HG03039 (cell line): ENCODE data around the gene MTFP1.
A peak's percentile ranks its signal among the peaks of the same experiment; 100 is the strongest.
"Not testable (repeated sequence)": the region's sequence is repeated elsewhere in the genome, so short reads cannot be mapped to it uniquely, and the experiment has no call there.

Experiments used
- ATAC-seq: cut with Tn5 transposase; IDR thresholded peaks from one replicate; pipeline ENCODE4 v1.9.1; 2021; ENCODE audit warnings: mild to moderate bottlenecking, moderate library complexity; ENCODE audit not compliant: unreplicated experiment

Gene MTFP1

DNA sequence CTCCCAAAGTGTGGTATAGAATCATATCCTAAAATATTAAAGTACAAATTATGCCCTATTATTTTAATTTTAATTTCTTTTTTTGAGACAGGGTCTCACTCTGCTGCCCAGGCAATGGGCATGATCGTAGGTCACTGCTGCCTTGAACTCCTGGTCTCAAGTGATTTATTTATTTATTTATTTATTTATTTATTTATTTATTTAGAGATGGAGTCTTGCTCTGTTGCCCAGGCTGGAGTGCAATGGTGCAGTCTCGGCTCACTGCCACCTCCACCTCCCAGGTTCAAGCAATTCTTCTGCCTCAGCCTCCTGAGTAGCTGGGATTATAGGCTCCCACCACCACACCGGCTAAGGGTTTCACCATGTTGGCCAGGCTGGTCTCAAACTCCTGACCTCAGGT, 24.5 kb upstream of the MTFP1 start:
- not testable (repeated sequence) for ATAC-seq

DNA sequence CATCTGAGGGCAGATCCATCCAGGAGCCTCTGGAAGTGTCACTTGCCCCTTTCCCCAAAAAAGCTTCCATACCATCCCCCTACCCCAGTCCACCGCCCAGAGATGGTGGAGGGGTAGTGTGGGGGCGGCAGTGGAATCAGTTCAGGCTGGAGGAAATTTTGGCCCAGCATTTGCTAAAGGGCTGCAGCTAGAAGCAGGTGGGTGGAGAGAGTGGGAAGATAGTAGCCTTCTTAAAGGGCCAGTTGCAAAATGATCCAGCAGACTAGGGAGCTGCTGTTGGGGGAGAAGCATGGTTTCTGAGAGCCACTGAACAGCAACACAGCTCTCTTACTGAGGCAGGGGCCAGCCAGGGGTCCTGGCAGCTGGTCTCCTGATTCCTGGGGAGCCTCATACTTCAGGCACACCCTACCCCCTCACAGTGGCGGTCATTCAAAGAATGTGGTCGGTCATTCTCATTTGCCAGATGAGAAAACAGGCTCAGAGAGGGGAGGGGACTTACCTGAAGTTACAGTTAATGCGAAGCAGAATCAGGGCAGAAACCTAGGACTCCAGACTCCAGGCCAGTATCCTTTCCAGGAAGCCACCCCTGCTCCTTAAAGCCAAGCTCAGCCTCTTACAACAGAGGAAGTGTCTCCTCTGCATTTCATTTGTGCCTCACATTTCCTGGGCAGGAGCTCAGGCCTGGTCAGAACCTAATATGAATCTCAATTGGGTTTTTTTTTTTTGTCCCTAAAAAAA, 23.4 kb upstream of the MTFP1 start:
- ATAC-seq = no peak

DNA sequence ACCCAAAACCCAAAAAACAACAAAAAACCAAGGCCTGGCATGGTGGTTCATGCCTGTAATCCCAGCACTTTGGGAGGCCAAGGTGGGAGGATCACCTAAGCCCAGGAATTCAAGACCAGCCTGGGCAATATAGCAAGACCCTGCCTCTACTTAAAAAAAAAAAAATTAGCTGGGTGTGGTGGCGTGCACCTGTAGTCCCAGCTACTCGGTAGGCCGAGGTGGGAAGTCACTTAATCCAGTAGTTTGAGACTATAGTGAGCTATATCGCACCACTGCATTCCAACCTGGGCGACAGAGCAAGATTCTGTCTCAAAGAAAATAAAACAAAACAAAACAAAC, 22.8 kb upstream of the MTFP1 start:
- ATAC-seq = not testable (repeated sequence)

DNA sequence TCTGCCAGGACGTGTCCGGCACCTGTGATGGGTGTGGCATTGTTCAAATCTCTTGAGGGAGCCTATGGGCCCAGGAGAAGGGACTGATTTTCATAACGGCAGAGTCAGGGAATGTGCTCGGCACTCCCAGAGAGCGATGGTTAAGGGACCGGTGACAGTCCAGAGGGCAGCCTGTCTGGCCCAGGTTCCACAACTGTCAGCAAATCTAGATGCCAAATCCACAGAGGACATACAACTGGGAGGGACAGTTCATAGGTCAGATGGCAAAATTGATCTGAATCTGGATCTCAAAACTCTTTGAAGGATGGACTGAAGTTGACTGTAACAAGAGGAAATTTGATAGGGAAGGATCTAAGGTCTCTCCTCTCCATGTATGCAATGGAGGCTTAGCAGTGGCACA, 21.3 kb upstream of the MTFP1 start:
- ATAC-seq = no peak

DNA sequence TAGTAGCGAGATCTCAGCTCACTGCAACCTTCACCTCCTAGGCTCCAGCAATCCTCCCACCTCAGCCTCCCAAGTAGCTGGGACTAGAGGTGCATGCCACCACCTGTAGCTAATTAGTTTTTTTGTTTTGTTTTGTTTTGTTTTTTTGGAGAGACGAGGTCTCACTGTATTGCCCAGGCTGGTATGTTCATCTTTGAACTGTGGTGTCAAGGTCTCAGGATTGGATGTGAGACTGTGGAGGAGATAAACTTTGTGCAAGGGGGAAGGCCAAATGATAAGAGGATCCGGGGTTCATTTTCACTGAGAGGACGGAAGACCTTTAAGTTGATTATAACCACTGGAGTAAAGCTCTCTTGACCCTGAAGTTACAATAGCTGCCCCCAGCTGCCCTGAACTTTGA, 19.8 kb upstream of the MTFP1 start:
- ATAC-seq = no peak

DNA sequence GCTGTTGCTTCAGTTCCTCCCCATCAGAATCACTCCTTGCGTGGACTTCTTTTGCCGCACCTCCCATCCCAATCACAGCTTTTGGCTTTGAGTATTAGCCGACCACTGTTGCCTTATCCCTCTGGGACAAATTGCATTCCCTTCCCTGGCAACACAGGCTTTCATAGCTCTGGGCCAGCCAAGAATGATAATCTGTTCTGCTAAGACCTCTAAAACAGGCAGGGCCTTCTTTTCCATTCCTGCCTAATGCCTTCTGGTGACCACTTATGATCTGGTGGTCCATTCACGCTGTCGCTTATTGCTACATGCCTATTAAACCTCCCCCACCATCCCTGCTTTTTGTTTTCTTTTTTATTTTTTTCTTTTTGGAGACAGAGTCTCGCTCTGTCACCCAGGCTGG, 19.2 kb upstream of the MTFP1 start:
- no peak for ATAC-seq

DNA sequence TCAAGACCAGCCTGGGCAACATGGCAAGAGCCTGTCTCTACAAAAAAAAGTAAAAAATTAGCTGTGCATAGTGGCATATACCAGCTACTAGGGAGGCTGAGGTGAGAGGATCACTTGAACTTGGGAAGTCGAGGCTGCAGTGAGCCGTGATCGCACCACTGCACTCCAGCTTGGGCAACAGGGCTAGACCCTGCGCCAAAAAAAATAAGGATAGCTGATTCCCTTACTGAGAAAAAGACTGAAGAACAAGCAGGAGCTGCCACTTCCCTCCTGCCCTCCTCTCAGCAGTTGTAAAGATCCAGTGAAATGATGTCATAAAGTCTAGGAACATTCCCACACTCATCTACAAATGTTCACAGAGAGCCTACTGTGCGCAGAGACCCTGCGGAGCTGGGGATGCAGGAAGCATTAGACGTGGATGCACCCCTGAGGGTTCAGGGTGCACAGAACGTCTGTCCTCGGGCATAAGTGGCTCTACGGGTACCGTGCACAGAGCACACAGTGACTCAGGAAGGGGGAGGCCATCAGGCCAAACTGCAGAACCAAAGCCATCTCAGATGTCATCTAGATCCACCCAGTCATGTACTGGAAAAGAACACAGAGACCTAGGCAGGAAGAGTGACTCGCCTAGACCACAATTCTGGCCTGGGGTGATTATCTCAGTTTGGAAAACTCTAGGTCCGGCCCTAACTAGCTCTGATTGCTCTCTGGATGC, 17.0 kb upstream of the MTFP1 start:
- no peak for ATAC-seq

DNA sequence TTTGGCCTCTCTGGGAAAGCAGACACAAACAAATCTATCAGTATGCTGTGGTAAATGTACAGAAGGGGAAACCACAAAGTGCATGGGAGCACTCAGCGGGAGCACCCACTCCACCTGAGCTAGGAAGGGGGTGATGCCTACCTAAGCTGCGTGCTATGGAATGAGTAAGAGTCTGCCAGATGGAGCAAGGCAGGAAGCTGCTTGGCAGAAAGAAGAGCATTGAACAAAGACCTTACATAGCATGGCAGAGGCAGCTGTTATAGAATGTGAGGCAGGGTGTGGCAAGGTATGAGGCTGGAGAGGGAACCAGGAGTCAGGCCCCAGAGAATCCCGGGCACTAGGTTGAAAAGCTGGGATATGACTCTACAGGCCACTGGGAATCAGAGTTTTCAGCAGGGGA, 13.8 kb upstream of the MTFP1 start:
- ATAC-seq = no peak

DNA sequence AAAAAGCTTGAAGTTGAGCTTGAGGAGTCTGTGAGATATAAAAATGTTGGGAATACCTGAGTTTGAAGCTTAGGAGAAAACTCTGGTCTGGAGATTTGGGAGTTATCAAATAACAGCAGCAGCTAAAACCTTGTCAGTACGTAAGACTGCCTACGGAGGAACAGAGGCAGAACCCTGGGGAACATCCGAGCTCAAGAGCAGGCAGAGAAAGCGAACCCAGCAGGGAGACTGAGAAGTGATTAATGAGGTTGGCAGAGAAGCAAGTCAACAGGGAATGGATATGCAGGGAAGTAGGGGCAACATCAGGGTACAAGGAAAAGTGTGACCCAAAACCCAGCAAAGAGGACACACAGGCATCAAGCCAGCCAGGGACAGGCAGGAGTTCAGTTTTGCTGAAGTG, 12.6 kb upstream of the MTFP1 start:
- ATAC-seq = no peak

DNA sequence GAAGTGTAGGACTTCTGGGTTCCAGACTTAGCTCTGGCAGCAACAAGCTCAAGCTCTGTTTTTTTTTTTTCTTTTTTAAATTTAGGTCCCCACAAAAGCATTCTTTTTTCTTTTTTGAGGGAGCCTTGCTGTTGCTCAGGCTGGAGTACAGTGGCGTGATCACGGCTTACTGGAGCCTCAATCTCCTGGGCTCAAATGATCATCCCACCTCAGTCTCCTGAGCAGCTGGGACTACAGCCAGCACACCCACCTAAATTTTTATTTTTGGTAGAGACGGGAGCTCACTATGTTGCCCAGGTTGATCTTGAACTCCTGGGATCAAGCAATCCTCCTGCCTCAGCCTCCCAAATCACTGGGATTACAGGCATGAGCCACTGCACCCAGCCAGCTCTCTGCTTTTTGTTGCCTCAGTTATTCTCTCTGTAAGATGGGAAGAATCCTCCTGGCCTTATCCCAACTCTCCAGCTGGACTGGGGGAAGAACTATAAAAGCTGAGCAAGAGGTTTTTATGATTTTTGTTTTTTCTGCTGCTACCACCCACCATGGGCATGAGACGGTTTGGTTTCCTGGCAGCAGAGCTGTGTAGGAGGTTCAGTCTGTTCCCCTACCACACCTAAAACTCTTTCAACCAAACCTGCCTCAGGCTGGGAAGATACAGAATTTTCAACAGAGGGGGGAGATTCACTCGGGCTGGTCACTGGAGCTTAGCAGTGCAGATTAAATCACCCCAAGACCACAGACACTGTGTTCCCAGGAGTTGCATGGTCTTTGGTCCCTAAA, 11.6 kb upstream of the MTFP1 start:
- ATAC-seq = no peak

DNA sequence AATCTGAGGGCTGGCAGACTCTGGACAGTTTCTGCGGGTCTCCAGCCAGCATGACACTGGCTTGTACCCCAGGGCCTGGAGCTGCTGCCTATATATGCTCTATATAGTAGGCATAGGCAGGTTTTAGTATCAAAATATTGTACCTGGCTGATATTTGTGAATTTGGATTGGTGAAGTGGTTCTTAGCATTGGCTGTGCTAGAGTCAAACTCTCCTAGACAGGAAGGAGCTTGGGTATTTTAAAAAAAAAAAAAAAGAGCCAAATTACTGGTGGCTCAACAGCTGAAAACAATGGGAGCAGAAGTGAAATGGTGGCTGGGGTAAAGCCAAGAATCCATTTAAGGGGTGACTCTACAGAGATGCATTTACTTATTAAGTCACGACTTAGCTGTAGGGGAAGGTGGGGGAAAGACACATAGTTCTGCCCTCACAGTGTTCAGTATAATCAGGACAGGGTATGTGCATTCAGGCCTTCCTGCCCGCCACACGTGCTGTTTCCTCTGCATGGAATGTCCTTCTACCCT, 11.0 kb upstream of the MTFP1 start:
- ATAC-seq = no peak

DNA sequence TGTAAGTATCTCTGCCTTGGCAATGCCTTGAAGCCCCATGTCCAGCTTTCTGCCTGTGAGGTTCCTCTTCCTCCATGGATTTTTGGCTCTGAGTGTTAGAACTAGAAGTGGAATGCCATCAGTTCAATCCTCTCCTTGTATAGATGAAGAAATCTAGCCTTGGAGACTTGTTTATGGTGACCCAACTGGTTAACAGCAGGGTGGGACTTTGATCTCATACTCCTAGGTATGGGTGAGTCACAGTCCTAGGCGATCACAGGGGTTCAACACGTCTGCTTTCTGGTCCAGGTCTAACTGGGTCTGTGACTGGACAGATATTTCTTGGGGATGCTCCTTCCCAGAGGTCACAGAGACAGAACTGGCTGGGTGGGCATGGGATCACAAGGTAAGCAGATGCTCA, 9.2 kb upstream of the MTFP1 start:
- no peak for ATAC-seq

DNA sequence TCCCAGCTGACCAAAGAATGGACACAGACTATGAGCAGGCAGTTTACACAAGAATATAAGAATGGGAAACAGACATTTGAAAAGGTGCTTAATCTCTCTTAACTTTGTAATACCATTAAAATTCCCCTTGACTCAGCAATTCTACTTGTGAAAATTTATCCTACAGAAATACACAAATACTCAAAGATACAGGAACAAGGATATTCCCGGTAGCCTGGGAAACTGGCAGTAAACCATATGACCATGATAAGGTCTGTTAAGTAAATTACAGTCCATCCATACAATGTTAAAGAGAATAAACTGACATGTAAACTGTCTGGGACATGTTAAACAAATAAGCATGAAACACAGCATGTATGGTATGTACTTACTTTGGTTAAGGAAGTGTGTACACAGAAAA, 8.7 kb upstream of the MTFP1 start:
- no peak for ATAC-seq

DNA sequence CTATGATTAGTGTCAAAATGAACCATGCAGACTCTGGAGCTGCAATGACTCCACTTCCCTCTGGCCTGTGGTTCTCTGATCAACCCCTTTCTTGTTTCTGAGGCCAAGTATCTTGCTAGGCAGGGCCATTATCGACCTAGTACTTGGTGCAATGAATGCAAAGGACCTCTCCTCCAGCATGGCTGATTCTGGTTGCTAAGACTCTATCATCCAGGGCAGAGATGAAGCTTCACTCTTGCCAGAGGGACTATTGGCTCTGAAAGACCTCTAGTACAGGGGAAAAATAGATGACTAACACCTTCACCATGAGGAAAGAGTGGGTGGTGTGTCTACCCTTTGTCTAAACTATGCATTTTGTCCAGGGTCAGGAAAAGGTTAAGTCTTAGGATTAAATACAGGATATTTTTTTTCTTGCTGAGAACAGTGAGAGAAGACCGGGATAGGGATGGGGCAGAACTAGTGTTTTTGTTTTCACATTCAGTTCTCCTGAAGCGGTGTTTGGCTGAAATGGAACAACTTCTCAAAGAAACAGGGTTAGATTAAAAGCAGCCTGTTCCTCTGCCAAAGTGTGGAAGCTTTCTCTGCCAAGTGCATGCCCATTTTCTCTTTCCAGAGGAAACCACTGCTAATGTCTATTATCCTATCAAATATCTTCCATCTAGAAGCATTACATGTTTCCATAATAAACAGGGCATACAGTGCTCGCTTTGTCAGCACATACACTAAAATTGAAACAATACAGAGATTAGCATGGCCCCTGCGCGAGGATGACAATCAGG, 5.0 kb upstream of the MTFP1 start:
- ATAC-seq = no peak

DNA sequence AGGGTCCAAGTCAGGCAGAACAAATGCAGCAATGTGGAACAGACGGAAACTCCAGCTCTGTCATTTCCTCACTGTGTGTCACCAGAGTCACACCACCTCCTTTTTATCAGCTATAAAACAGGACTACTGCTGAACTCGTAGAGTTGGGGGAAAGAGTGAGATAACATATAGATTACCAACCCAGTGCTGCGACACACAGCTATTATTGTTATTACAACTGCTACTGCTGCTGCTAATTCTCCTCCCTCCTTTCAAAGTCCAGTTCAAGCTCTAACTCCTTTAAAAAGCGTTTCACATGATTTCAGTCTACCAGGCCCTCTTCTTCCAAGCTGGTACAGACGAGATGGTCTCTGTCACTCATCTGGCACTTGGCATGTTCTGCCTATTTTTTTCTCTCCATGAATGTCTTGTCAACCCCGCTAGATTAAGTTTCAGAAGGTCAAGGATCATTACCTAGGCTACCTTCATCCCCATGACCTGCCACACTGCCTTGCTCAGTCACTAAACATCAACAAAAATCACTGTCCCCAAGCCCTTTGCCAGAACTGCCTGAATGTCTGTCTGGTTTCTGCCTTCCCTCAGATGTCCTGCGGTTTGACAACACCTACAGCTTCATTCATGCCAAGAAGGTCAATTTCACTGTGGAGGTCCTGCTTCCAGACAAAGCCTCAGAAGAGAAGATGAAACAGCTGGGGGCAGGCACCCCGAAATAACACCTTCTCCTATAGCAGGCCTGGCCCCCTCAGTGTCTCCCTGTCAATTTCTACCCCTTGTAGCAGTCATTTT, 3.7 kb upstream of the MTFP1 start:
- no peak for ATAC-seq

DNA sequence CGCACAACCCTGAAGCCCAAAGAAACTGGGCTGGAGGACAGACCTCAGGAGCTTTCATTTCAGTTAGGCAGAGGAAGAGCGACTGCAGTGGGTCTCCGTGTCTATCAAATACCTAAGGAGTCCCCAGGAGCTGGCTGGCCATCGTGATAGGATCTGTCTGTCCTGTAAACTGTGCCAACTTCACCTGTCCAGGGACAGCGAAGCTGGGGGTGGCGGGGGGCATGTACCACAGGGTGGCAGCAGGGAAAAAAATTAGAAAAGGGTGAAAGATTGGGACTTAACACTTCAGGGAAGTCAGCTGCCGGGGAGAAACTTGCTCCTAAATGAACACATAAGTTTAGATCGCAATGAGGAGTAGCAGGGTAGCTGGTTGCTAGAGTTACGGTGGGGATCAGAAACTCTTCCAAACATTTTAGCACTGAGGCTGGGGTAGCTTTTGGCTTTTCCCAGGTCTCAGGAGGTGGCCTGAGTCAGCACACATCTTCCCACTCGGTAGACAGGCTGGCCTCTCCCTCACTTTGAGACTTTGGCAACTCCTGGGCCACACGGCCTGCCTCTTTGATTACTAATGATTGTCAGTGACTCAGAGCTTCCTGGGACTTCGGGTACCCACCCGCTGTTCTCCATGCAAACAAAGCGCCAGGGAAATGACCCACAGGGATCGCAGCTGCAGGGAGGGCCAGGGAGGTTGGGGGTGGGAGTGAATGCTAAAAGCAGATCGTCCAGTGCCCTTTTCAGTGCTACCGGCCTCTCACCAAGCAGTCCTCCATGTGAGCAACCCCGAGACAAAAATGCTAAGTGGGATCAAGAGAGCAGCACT, 2.9 kb upstream of the MTFP1 start:
- no peak for ATAC-seq

DNA sequence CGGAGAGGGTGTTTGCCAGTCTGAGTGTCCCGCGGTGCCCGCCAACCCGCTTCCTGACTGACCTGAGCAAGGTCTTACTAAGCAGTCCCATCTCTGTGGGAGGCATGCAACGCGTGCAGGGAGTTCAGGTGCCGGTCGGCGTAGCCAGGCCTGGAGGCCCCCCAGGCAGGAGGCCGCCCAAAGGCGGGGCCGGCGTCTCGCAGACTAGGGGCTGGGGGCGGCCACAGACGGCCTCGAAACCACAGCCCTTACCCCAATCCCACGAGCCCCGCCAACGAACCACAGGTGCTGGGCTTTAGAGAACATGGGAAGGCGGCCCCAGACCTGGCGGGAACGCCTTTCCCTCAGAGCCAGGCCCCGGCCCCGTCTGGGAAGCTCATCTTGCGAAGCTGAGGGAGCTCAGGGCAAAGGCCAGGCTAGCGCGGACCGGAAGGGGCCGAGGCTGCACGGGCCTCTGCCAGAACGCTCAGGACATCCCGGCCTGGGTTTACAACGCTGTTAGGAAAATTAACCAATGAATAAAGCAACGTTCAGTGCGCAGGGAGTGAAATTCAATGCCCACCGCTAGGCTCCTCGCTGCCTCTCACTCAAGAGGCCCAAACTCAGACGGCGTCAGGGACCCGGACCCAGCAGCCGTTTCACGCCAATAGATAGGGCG, 2.1 kb upstream of the MTFP1 start:
- peak; percentile 22 for ATAC-seq

DNA sequence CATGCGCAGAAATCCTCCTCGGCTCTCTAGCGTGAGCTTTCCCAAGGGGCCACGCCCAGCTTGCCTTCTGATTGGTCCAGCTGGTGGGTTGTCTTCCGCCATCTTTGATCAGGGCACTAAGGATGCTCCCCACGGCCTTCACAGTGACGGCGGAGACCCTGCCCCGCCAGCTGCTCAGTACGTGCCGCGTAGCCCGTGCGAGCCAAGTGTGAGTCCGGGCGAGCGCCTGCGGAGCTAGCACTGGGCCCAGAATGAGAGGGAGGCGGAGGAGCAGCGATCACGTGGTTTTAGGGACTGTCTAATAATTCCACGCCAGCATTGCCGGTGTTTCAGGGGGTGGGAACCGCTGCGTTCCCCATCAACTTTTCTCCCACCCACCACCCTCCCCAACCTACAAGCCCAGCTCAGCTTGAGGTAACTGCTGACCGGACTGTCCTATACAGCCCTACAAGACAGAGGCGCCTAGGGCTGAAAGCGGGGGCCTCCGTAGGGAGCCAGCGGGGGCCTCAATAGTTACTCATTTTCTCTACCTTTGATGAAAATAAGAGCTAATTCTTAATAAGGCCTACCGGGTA, 1.5 kb upstream of the MTFP1 start:
- peak; percentile 77 for ATAC-seq
